GM20431 (cell line): ENCODE measurements around the gene LIPC.

Experiments used
- in situ Hi-C: fragments of 300-500 bp; cut with MseI, MboI; formaldehyde crosslinking; loops from one replicate; pipeline ENCODE4 v1.15.0; 2020; ENCODE audit warnings: low sequenced_read_pairs; ENCODE audit not compliant: unreplicated experiment

Gene LIPC

GRCh38 chr15:58452775-58453174, 21.0 kb downstream of the LIPC start:
- in situ Hi-C loops, result no loop called here

DNA sequence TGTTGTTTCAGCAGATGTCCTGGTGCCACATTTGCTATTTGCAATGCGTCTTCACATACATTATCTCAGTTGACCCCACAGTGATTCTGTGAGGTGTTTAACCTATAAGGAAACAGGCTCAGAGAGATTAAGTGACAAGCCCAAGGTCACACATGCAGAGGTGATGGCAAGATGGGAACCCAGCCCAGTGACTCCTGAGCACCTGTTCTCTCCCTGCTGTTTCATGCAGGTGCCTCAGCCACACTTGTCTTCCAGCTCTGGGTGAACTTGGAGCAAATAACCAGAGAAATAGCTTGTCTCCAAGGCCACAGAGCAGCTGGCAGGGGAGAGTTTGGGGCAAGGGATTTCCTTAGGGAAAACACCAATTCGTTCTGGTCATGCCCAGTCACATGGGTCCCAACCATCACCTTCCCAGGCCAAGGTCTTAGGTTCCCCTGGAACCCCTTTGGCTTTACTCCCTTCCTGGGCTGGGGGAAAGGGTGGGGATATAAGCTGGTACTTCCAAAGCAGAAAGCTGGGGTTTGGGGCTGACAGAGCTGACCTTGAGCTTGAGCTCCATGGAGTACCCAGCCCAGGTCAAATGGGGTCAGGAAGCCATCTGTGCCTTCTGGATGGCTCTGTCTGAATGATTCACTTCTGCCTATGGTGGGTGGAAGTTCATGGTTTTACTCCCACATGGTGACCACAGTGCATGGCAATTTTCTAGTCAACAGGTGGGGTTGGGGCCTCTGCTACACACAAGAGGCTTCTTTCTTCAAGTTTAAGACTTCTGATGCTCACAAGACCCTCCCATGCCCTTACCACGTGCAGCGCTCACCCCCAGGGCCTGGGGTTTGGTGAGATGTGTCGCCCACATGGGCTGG, 22.4 kb downstream of the LIPC start:
- in situ Hi-C loops, result no loop called here

DNA sequence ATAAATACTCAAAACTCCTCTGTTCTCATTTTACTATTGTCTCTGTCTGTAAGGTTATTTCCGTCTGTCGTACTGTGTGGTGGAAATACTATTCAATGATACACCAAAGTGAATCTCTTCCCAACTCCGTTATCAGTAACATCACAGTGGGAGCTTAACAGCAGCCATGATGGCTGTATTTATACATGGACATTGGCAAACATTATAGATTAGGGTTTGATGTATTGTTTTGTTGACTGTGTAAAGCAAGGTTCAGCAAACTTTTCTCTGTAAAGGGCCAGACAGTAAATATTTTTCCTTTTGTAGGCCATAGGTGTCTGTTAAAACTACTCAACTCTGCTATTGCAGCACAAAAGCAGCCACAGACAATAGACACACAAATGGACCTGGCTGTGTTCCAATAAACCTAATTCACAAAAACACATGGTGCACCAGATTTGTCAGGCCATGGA, 23.2 kb downstream of the LIPC start:
- in situ Hi-C loops, result no loop called here

DNA sequence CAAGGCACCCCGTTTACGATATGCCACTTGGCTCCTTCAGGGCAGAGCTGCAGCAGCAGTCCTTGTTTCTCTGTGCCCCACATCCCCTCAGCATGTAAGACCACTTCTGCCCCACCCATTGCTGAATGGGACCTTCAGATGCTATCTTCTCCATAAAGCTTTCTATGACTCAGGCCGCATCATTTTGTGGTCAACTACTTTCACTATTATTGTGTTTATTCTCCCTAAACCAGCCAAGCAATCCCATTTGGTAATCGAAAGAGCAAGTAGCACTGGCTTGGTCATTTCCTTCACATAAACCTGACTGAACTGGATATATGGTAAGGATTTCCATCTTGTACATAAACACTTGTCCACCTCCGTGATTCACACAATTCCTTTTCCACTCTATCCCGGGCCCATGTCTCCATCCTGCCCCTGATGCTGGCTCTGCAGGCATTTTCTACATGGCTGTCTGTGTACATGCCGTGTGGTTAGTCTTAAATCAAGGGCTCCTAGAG, 25.7 kb downstream of the LIPC start:
- in situ Hi-C loops, result no loop called here

DNA sequence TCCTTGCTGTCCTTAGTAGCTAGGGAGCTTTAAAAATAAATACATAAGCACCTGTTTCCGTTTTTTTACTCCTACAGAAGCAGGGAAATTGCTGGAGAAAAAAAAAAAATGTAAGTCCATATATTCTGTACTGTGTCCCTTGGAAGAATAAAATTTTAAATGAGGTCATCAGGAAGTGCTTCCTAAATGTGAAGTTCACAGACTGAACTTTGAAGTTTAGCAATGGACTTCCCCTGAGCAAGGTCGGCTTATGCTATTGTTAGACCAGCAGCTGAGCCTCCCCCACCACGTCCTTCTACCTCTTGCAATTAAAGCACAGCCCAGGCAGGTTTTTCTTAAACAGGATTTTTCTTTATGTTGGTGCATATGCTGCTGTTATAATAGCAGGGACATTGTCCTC, 26.3 kb downstream of the LIPC start:
- in situ Hi-C loops, result no loop called here

GRCh38 chr15:58459045-58459444, 27.3 kb downstream of the LIPC start:
- in situ Hi-C loops, result no loop called here

GRCh38 chr15:58459560-58459959, 27.8 kb downstream of the LIPC start:
- in situ Hi-C loops, result no loop called here

DNA sequence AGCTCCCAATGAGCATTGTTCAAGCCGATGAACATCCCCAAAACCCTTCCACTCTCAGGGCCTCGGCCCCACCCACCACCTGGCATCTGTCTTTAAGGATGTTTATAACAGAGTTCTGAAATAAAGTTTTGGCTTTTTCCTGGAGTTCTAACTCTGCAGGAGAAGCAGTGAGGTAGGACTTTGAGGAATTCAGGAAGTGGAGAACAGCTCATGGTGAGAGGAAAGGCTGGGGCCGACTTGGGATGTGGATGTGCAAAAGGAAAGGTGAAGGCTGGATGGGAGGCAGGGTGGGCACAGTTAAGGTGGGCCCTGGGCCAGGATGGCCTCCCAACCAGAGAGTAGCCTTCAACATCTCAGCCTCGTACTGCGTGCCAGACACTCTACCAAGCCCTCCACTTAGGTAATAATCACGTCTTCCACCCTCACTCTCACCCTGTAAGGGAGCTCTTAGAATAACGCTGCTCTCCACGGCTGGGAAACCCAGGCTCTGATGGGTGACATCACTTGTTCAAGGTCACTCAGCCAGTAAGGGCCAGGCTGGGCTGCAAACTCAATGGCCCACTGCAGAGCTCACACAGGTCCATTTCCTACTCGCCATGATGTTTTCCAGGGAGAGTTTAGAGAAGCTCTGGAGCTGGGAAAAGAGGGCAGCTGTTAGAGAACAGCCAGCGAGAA, 28.5 kb downstream of the LIPC start:
- in situ Hi-C loops, result no loop called here

GRCh38 chr15:58460872-58461271, 29.1 kb downstream of the LIPC start:
- in situ Hi-C loops, result no loop called here

GRCh38 chr15:58462547-58462946, 30.8 kb downstream of the LIPC start:
- in situ Hi-C loops, result no loop called here

GRCh38 chr15:58462973-58463663, 31.3 kb downstream of the LIPC start:
- in situ Hi-C loops, result no loop called here

DNA sequence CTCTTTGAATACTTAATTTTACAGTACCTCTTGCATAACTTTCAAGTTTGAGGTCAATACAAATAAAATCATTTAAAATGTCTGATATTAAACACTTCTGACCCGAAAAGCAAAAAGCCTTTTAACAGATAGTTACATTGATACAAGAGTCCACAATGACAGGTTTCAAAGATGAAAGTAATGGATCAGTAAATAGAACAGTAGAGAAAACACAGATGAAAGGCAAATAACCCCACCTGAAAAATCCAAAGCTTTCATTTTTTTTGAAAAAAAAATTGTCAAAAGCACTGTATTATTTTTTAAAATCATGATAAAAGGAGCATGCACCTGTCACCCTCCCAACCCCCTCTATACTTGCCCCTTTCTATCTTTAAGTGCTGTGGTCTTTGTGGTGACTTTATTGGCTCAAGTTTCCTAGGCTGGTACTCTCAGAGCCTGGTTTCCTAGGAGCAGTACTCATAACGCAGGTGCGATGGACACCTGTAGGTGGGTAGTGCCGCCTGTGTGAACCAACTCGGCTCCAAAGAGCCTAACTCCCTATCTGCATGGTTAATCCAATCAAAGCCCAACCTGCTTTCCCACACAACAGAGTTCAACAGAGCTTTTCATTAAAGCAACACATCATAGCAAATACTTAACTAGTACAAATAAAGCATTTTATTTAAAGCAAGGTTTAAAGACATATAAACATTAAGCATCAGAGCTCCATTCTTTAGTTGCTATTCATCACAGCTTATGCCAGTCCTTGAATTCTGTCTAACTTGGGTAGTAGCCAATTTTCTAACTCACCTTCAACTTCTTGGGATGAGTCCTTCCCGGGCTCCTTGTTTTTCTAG, 32.2 kb downstream of the LIPC start:
- in situ Hi-C loops, result no loop called here

DNA sequence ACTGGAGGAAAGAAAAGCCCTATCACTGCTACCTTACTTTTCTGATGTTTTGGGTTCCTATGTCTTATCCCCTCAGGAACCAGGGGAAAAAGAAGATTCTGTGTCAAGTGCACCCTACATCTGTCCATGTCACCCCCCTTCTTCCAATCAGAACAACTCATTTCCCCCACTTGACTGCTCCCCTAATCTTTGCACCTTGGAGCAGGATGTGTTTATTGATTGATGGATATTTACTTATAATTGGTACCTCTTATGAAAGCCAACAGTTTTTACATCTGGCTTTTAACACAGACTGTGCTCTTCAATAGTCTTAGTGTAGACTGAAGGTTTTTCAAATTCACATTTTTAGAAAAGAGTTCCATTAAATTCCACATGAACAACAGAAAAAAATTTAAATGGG, 33.3 kb downstream of the LIPC start:
- in situ Hi-C loops, result no loop called here

- in situ Hi-C loops, result no loop called here
These were observed 34.2 kb downstream of the LIPC start for GRCh38 chr15:58465866-58466517.

- in situ Hi-C loops, result no loop called here
These were observed 34.8 kb downstream of the LIPC start for GRCh38 chr15:58466566-58466965.

GRCh38 chr15:58467121-58467721, 35.4 kb downstream of the LIPC start:
- in situ Hi-C loops, result no loop called here

- in situ Hi-C loops, result no loop called here
These were observed 36.1 kb downstream of the LIPC start for GRCh38 chr15:58467722-58468423.
